Activated CD4-positive, alpha-beta T cell treated with anti-CD3 and anti-CD28 coated beads, Interleukin-2, amount 50 U/mL, for 48 hours (primary cell): ENCODE measurements around the gene SCAMP1.

Experiments
- DNase-seq, 2 experiments: peaks; one replicate each; pipeline ENCODE4 v3.0.0-alpha.2; 2020

SCAMP1 gene

GRCh38 chr5:78515670-78516069, 155.3 kb downstream of the SCAMP1 start:
- no peak for DNase-seq

- DNase-seq, result no peak
Observed at GRCh38 chr5:78518365-78519197, 158.2 kb downstream of the SCAMP1 start.

- no peak for DNase-seq
Observed at GRCh38 chr5:78519198-78519941, 159.0 kb downstream of the SCAMP1 start.

- no peak for DNase-seq
Observed at GRCh38 chr5:78521455-78521854, 161.0 kb downstream of the SCAMP1 start.

- DNase-seq, result no peak
Observed at GRCh38 chr5:78522476-78523260, 162.3 kb downstream of the SCAMP1 start.

GRCh38 chr5:78523314-78524193, 163.1 kb downstream of the SCAMP1 start:
- DNase-seq, result no peak

- no peak for DNase-seq
Observed at GRCh38 chr5:78526049-78526525, 165.7 kb downstream of the SCAMP1 start.

- DNase-seq, result no peak
Observed at GRCh38 chr5:78527054-78527859, 166.8 kb downstream of the SCAMP1 start.

- DNase-seq, result no peak
Observed at GRCh38 chr5:78527925-78528324, 167.5 kb downstream of the SCAMP1 start.
